Esophagus squamous epithelium (tissue), 5 donors: Measurements from ENCODE around the gene MCC. TPM values are rescaled to one million over a fixed set of nuclear protein-coding genes. Genes with fewer than 3 reads are reported as not detected.

ENCODE experiments used
- DNase-seq: peaks from one replicate; lab custom pipeline; 2025; lab: John Stamatoyannopoulos, UW
- H3K27ac ChIP-seq, 4 donors: fragments of 200-600 bp; sonication (generic); one replicate each; pipeline ENCODE4 v1.5.1; 2016 to 2019; ENCODE audit warnings: mild to moderate bottlenecking in 1 of 4
- H3K27me3 ChIP-seq, 4 donors: fragments of 200-600 bp; sonication (generic); 1 replicate in 3 of 4; 2 replicates in 1 of 4; pipeline versions ENCODE4 v1.5.1 to v1.6.0; 2017 to 2021; ENCODE audit warnings: antibody characterized with exemption in 1 of 4
- H3K36me3 ChIP-seq, 3 donors: fragments of 200-600 bp; sonication (generic); one replicate each; pipeline ENCODE4 v1.5.1; 2016 to 2019
- H3K4me1 ChIP-seq, 3 donors: fragments of 200-600 bp; sonication (generic); one replicate each; pipeline ENCODE4 v1.5.1; 2017 to 2019
- H3K4me3 ChIP-seq, 4 donors: fragments of 200-600 bp; sonication (generic); 1 replicate in 3 of 4; 2 replicates in 1 of 4; pipeline ENCODE4 v1.5.1; 2016 to 2019; ENCODE audit warnings: mild to moderate bottlenecking in 2 of 4, moderate library complexity in 1 of 4
- H3K9me3 ChIP-seq, 3 donors: fragments of 200-600 bp; sonication (generic); one replicate each; pipeline ENCODE4 v1.5.1; 2016 to 2019
- CTCF ChIP-seq, 6 experiments: fragments of 450-650 bp in 4 of 6; fragments of 200-600 bp in 2 of 6; sonication (generic) in 2 of 6; IDR thresholded peaks; one replicate each; pipeline ENCODE4 v1.5.1; 2016 to 2019; ENCODE audit warnings: antibody characterized with exemption in 6 of 6, mild to moderate bottlenecking in 4 of 6, moderate library complexity in 4 of 6
- POLR2A ChIP-seq, 4 donors: fragments of 450-650 bp; IDR thresholded peaks; one replicate each; pipeline ENCODE4 v1.6.1; 2017; ENCODE audit warnings: antibody characterized with exemption in 4 of 4, mild to moderate bottlenecking in 4 of 4, moderate library complexity in 3 of 4
- WGBS, 2 donors: methylation state at CpG; one replicate each; pipeline ENCODE4 v1.1.5; 2018; 5-methylcytosine and 5-hydroxymethylcytosine counted together
- intact Hi-C: fragments of 100-400 bp; cut with DNase I; formaldehyde crosslinking; loops from one replicate; pipeline ENCODE4 v1.15.0; 2022
- total RNA-seq, 4 donors: library from RNA; depleted of rRNA; stranded (reverse); fragments of >200 nt; gene quantifications; one replicate each; pipeline ENCODE4 v1.1.0, GENCODE V29; 2016
- donor health status: DM: yes; HTN: yes; CAD: no.

MCC gene
- total RNA-seq, 4 donors from 2014 or later: 41.6 to 45.4 (median 43.4) TPM

DNA sequence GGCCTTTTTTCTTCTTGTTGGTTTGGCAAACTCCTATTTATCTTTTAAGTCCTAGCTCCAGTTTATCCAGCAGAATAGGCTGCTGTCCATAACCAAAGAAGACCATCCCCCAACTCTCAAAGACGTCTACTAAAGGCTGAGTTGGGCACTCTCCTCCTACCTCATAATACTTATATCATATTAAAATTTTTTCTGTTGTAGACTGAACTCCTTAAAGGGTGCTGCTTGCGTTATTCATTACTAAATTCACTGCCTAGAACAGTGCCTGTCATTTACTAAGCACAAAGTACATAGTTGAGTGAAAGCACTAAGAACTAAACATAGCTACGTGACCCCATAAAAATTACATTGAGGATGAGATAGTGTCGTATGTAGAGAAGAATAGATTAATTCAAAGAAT is 490.0 kb downstream of the MCC start:
- Histone ChIP-seq H3K9me3 (no peaks in the 10 kb centered on the region), H3K36me3 (peaks cover 0 to 53% (median 2%) of the 10 kb centered on the region in 3 donors), H3K4me1 (peaks cover 0 to 11% (median 0%) of the 10 kb centered on the region in 3 donors), H3K4me3 (no peak overlapping the region), H3K27ac (no peak overlapping the region), H3K27me3 (no peaks in the 10 kb centered on the region)
- WGBS, 2 donors: 83 to 93% methylated on average over 4 of the region's 4 CpGs
- no peak for DNase-seq
- TF ChIP-seq POLR2A (IDR thresholded peaks at IDR 0.05): no peak
- TF ChIP-seq CTCF (IDR thresholded peaks at IDR 0.05): no peak
- intact Hi-C loops: loop anchor here (10.0 kb wide), 1 partner anchor 507 kb away; no protein-coding TSS in a partner anchor

GRCh38 chr5:112996830-112997374 is 491.4 kb downstream of the MCC start:
- peaks cover 0 to 46% (median 7%) of the 10 kb centered on the region in 3 donors for H3K36me3 ChIP-seq
- 85 to 91% methylated on average over 4 of the region's 4 CpGs for WGBS, 2 donors
- H3K4me1 ChIP-seq: peaks cover 0 to 11% (median 0%) of the 10 kb centered on the region in 3 donors
- intact Hi-C loops: loop anchor here (10.0 kb wide), 1 partner anchor 508 kb away; no protein-coding TSS in a partner anchor
- no peak for DNase-seq
- no peak overlapping the region for H3K4me3 ChIP-seq
- H3K27ac ChIP-seq: no peak overlapping the region
- no peak for TF ChIP-seq CTCF (IDR thresholded peaks at IDR 0.05)
- H3K27me3 ChIP-seq: no peaks in the 10 kb centered on the region
- H3K9me3 ChIP-seq: no peaks in the 10 kb centered on the region

GRCh38 chr5:112995764-112996618 is 492.3 kb downstream of the MCC start:
- WGBS, 2 donors: 16 to 22% methylated on average over 7 of the region's 7 CpGs
- no peak for TF ChIP-seq POLR2A (IDR thresholded peaks at IDR 0.05)
- TF ChIP-seq CTCF (IDR thresholded peaks at IDR 0.05): peak; percentile 71 to 92 (median 88)

GRCh38 chr5:112986224-112986623 is 502.0 kb downstream of the MCC start:
- 93 to 94% methylated on average over 4 of the region's 4 CpGs for WGBS, 2 donors
- Histone ChIP-seq H3K36me3 (peaks cover 0 to 20% (median 0%) of the 10 kb centered on the region in 3 donors), H3K4me1 (peaks cover 0 to 10% (median 0%) of the 10 kb centered on the region in 3 donors), H3K27ac (no peak overlapping the region), H3K4me3 (no peak overlapping the region), H3K27me3 (no peaks in the 10 kb centered on the region), H3K9me3 (no peaks in the 10 kb centered on the region)
- DNase-seq: no peak
- intact Hi-C loops: no loop called here
- TF ChIP-seq POLR2A (IDR thresholded peaks at IDR 0.05) (no peak), CTCF (IDR thresholded peaks at IDR 0.05) (no peak)

More at GRCh38 chr5:112995764-112996618, 492.3 kb downstream of the MCC start:
- no peak overlapping the region for H3K4me3 ChIP-seq
- no peak overlapping the region for H3K27ac ChIP-seq
- peaks cover 0 to 11% (median 0%) of the 10 kb centered on the region in 3 donors for H3K4me1 ChIP-seq
- intact Hi-C loops: loop anchor here (10.0 kb wide), 1 partner anchor 509 kb away; no protein-coding TSS in a partner anchor
- no peak for DNase-seq
- H3K27me3 ChIP-seq: no peaks in the 10 kb centered on the region
- H3K36me3 ChIP-seq: peaks cover 0 to 37% (median 7%) of the 10 kb centered on the region in 3 donors
- H3K9me3 ChIP-seq: no peaks in the 10 kb centered on the region

GRCh38 chr5:112983363-112983762 is 504.9 kb downstream of the MCC start:
- TF ChIP-seq POLR2A (IDR thresholded peaks at IDR 0.05): no peak
- TF ChIP-seq CTCF (IDR thresholded peaks at IDR 0.05): no peak
- intact Hi-C loops: no loop called here
- Histone ChIP-seq H3K27me3 (no peaks in the 10 kb centered on the region), H3K4me3 (no peak overlapping the region), H3K9me3 (no peaks in the 10 kb centered on the region), H3K36me3 (peaks cover 0 to 11% (median 0%) of the 10 kb centered on the region in 3 donors), H3K27ac (no peak overlapping the region), H3K4me1 (peaks cover 0 to 39% (median 13%) of the 10 kb centered on the region in 3 donors)
- no peak for DNase-seq
- WGBS, 2 donors: 89 to 90% methylated on average over 2 of the region's 2 CpGs
